NB4 (cell line): Measurements from ENCODE around the gene RCE1.

ENCODE experiments used
- MYC ChIP-seq: IDR thresholded peaks from 2 replicates; pipeline ENCODE4 v1.6.1; 2011; ENCODE audit warnings: low read depth, low read length
- POLR2A ChIP-seq: IDR thresholded peaks from 2 replicates; pipeline ENCODE4 v1.6.1; 2011; ENCODE audit warnings: mild to moderate bottlenecking; ENCODE audit not compliant: insufficient read length; ENCODE audit errors: extremely low read depth
- TF ChIP-seq, protein P1 (sequence below): IDR thresholded peaks from one replicate; pipeline ENCODE4 v1.5.1; 2012; ENCODE audit warnings: low read depth, low read length

DNA sequence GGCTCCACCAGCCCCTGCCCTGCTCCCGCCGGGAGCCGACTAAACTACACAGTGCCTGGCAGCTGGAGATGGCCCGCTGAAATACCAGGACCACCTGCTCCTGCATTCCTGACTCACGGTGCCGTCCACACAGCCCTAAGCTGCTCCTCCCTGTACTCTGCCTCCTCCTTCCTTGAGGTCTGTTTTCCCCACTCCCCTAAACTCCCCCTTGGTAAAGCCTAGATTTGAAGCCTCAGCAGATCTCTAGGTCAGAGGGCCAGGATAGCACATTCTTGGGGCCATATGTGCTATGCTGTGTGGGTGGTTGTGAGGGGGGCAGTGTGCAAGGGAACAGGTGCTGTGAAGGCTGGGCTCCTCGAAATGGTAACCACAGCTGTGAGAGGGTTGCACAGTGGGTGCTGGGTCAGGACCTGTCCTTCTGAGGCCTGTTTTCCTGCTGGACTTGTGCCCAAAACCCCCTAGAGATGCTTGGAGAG is 23.3 kb downstream of the RCE1 start:
- TF ChIP-seq POLR2A (no peak), MYC (no peak)
- TF ChIP-seq, protein P1, sequence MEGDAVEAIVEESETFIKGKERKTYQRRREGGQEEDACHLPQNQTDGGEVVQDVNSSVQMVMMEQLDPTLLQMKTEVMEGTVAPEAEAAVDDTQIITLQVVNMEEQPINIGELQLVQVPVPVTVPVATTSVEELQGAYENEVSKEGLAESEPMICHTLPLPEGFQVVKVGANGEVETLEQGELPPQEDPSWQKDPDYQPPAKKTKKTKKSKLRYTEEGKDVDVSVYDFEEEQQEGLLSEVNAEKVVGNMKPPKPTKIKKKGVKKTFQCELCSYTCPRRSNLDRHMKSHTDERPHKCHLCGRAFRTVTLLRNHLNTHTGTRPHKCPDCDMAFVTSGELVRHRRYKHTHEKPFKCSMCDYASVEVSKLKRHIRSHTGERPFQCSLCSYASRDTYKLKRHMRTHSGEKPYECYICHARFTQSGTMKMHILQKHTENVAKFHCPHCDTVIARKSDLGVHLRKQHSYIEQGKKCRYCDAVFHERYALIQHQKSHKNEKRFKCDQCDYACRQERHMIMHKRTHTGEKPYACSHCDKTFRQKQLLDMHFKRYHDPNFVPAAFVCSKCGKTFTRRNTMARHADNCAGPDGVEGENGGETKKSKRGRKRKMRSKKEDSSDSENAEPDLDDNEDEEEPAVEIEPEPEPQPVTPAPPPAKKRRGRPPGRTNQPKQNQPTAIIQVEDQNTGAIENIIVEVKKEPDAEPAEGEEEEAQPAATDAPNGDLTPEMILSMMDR: no peak
